Tibial nerve (tissue), 4 donors: ENCODE results near the gene MPZ. TPM values are rescaled to one million over a fixed set of nuclear protein-coding genes. Genes with fewer than 3 reads are reported as not detected.

Source experiments
- DNase-seq, 2 donors: peaks; one replicate each; pipeline ENCODE4 v3.0.0-alpha.2; 2019; ENCODE audit warnings: low spot score in 2 of 2
- H3K27ac ChIP-seq, 4 donors: fragments of 200-600 bp; sonication (generic) in 3 of 4; one replicate each; pipeline ENCODE4 v1.5.1; 2017 to 2019; ENCODE audit warnings: mild to moderate bottlenecking in 1 of 4
- H3K27me3 ChIP-seq, 2 donors: fragments of 200-600 bp; sonication (generic) in 1 of 2; one replicate each; pipeline versions ENCODE4 v1.5.1 to v1.6.0; 2017 to 2019
- H3K36me3 ChIP-seq, 3 donors: fragments of 200-600 bp; sonication (generic); one replicate each; pipeline ENCODE4 v1.5.1; 2018 to 2019
- H3K4me1 ChIP-seq, 4 donors: fragments of 200-600 bp; sonication (generic) in 3 of 4; one replicate each; pipeline ENCODE4 v1.5.1; 2017 to 2019
- H3K4me3 ChIP-seq, 4 donors: fragments of 200-600 bp; sonication (generic) in 3 of 4; one replicate each; pipeline ENCODE4 v1.5.1; 2017 to 2019; ENCODE audit warnings: mild to moderate bottlenecking in 1 of 4, moderate library complexity in 1 of 4
- H3K9me3 ChIP-seq, 4 donors: fragments of 200-600 bp; sonication (generic) in 3 of 4; one replicate each; pipeline ENCODE4 v1.5.1; 2017 to 2019
- EP300 ChIP-seq, 2 donors: sonication (generic); formaldehyde crosslinking; IDR thresholded peaks; one replicate each; pipeline ENCODE4 v1.6.1; 2017; ENCODE audit warnings: antibody characterized with exemption in 2 of 2, mild to moderate bottlenecking in 1 of 2
- POLR2A ChIP-seq, 2 donors: fragments of 450-650 bp; IDR thresholded peaks; one replicate each; pipeline ENCODE4 v1.6.1; 2017; ENCODE audit warnings: antibody characterized with exemption in 2 of 2, mild to moderate bottlenecking in 2 of 2, moderate library complexity in 2 of 2
- WGBS, 2 donors: methylation state at CpG; one replicate each; pipeline ENCODE4 v1.1.5; 2018; 5-methylcytosine and 5-hydroxymethylcytosine counted together
- total RNA-seq, 4 donors: library from RNA; depleted of rRNA; stranded (reverse); fragments of >200 nt; gene quantifications; one replicate each; pipeline ENCODE4 v1.1.0, GENCODE V29; 2016
- TF ChIP-seq, protein P1 (sequence below), 5 experiments: fragments of 200-600 bp in 3 of 5; fragments of 450-650 bp in 2 of 5; sonication (generic) in 3 of 5; IDR thresholded peaks; one replicate each; pipeline ENCODE4 v1.5.1; 2016 to 2019; ENCODE audit warnings: antibody characterized with exemption in 5 of 5, mild to moderate bottlenecking in 3 of 5, moderate library complexity in 2 of 5

Gene MPZ
- total RNA-seq, 4 donors from 2014 or later: 570 to 1,776 (median 1,657) TPM

DNA sequence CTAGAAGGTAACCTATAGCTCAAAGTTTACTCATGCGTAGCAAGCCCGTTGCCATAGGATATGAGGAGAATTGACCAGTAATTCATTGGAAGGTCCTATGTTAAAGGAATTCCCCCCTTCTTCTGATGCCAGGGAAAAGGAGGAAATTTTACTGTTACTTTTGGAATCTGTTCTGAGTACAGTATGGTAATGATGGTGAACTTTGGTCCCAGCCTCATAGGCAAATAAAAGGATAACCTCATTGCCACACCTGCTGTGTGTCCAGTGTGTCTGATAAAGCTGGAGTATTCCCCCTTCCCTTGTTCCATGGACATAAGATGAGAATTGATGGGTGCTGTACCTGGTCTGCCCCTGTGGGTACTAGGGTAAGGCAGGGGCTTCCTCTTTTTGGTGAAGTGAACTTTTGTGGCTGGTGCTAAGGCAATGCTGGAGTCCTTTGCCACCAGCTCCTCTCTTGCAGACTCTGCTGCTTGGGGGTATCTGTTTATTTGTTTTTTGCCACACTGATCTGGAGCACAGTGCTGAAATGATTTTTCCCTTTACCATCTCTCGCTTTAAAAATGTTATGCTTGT lies 22.2 kb downstream of the MPZ start:
- TF ChIP-seq, protein P1, sequence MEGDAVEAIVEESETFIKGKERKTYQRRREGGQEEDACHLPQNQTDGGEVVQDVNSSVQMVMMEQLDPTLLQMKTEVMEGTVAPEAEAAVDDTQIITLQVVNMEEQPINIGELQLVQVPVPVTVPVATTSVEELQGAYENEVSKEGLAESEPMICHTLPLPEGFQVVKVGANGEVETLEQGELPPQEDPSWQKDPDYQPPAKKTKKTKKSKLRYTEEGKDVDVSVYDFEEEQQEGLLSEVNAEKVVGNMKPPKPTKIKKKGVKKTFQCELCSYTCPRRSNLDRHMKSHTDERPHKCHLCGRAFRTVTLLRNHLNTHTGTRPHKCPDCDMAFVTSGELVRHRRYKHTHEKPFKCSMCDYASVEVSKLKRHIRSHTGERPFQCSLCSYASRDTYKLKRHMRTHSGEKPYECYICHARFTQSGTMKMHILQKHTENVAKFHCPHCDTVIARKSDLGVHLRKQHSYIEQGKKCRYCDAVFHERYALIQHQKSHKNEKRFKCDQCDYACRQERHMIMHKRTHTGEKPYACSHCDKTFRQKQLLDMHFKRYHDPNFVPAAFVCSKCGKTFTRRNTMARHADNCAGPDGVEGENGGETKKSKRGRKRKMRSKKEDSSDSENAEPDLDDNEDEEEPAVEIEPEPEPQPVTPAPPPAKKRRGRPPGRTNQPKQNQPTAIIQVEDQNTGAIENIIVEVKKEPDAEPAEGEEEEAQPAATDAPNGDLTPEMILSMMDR (IDR thresholded peaks at IDR 0.05): no peak
- no peak for TF ChIP-seq EP300 (IDR thresholded peaks at IDR 0.05)
- no peak for TF ChIP-seq POLR2A (IDR thresholded peaks at IDR 0.05)
- H3K27me3 ChIP-seq: no peaks in the 10 kb centered on the region
- peaks cover 0 to 20% (median 0%) of the 10 kb centered on the region in 3 donors for H3K36me3 ChIP-seq
- H3K4me3 ChIP-seq: no peak overlapping the region
- WGBS, 2 donors: 82 to 95% methylated on average over 3 of the region's 3 CpGs
- DNase-seq: no peak
- H3K27ac ChIP-seq: no peak overlapping the region
- no peaks in the 10 kb centered on the region for H3K9me3 ChIP-seq
- H3K4me1 ChIP-seq: no peaks in the 10 kb centered on the region

DNA sequence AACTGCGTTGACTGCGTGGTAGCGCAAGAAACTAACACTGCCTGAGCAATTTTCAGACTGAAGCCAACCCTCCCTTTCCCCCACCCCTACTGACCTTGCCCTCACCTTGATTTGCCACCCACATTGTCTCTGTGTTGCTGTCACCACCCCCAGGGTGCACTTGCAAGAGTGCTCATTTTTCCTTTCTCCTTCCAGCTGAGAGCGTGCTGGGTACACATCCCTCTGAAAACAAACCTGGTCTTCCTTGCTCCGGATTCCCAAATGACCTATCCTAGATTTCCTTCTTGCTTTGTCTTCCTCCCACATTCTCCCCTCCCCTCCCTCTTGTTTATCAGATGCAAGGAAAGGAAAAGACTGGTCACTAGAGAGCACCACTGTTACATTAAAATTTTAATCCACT lies 24.2 kb downstream of the MPZ start:
- no peak overlapping the region for H3K4me3 ChIP-seq
- H3K9me3 ChIP-seq: no peaks in the 10 kb centered on the region
- 30 to 41% methylated on average over 5 of the region's 5 CpGs for WGBS, 2 donors
- no peaks in the 10 kb centered on the region for H3K4me1 ChIP-seq
- TF ChIP-seq, protein P1 (IDR thresholded peaks at IDR 0.05): no peak
- no peak for TF ChIP-seq EP300 (IDR thresholded peaks at IDR 0.05)
- TF ChIP-seq POLR2A (IDR thresholded peaks at IDR 0.05): no peak
- no peak overlapping the region for H3K27ac ChIP-seq
- H3K36me3 ChIP-seq: peaks cover 0 to 15% (median 0%) of the 10 kb centered on the region in 3 donors
- H3K27me3 ChIP-seq: no peaks in the 10 kb centered on the region
- no peak for DNase-seq

DNA sequence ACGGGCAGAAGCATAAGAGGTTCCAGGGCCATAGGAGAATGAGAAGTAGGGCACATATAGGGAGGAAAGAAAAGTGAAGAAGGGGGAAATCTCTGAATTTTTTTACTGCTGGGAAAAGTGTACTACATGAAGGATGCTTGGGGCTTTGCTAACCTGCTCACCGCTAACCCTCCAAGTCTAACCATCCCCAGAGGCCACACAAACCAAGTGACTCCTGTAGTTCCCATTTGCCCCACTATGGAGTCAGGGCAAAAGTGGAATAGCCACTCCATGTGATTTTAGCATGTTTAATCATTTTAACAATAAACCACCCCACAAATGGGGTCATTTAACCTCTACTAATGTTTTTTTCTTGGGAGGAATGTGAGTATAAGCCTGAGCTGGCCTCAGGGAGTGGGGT lies 24.7 kb downstream of the MPZ start:
- 87 to 89% methylated on average over 2 of the region's 2 CpGs for WGBS, 2 donors
- H3K9me3 ChIP-seq: no peaks in the 10 kb centered on the region
- H3K4me1 ChIP-seq: no peaks in the 10 kb centered on the region
- no peak overlapping the region for H3K4me3 ChIP-seq
- peaks cover 0 to 15% (median 0%) of the 10 kb centered on the region in 3 donors for H3K36me3 ChIP-seq
- H3K27me3 ChIP-seq: no peaks in the 10 kb centered on the region
- TF ChIP-seq EP300 (IDR thresholded peaks at IDR 0.05) (no peak), POLR2A (IDR thresholded peaks at IDR 0.05) (no peak)
- TF ChIP-seq, protein P1 (IDR thresholded peaks at IDR 0.05): no peak
- H3K27ac ChIP-seq: no peak overlapping the region
- DNase-seq: no peak

DNA sequence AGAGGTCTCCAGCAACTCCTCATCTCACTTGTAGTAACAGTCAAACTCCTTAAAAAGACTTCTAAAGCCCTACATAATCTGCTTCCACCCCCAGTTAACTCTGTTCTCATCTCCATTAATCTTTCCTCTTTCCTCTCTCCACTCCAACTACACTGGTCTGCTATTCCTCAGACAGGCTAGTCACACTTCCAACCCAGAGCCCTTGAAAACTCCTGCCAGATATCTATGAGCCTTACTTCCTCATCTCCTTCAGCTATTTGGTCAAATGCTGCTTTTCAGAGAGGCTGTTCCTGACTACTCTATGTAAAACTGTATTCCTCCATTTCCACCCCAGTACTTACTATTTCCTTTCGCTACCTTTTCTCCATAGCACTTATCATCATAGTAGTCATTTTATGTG lies 26.8 kb downstream of the MPZ start:
- H3K27ac ChIP-seq: no peak overlapping the region
- 98 to 100% methylated on average over 1 of the region's 1 CpG for WGBS, 2 donors
- no peaks in the 10 kb centered on the region for H3K4me1 ChIP-seq
- no peak for DNase-seq
- no peak for TF ChIP-seq EP300 (IDR thresholded peaks at IDR 0.05)
- TF ChIP-seq, protein P1 (IDR thresholded peaks at IDR 0.05): no peak
- TF ChIP-seq POLR2A (IDR thresholded peaks at IDR 0.05): no peak
- H3K27me3 ChIP-seq: no peaks in the 10 kb centered on the region
- no peaks in the 10 kb centered on the region for H3K9me3 ChIP-seq
- H3K4me3 ChIP-seq: no peak overlapping the region
- H3K36me3 ChIP-seq: peaks cover 0 to 32% (median 0%) of the 10 kb centered on the region in 3 donors

DNA sequence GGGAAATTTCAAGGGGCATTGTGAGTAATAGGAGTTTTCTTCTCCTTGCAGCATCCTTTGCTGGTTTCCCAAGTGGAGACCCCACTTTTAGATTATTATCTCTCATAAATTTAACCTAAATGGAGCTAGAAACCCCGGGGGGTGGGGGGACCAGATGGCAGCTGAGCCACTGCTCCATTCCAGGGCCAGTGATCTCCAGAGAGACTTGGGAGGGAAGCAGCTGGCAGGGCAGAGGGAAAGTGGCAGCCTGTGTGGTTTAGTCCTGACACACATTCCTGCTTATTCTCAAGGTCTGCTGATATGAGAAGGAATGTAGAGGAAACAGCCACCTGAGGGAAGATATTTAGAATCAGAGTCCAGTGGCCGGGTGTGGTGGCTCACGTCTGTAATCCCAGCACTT lies 34.9 kb downstream of the MPZ start:
- WGBS, 2 donors: 64 to 75% methylated on average over 3 of the region's 3 CpGs
- Histone ChIP-seq H3K9me3 (no peaks in the 10 kb centered on the region), H3K36me3 (peaks cover 0 to 14% (median 0%) of the 10 kb centered on the region in 3 donors), H3K27ac (no peak overlapping the region), H3K4me1 (no peaks in the 10 kb centered on the region), H3K4me3 (no peak overlapping the region), H3K27me3 (no peaks in the 10 kb centered on the region)
- no peak for DNase-seq
- TF ChIP-seq EP300 (IDR thresholded peaks at IDR 0.05) (no peak), POLR2A (IDR thresholded peaks at IDR 0.05) (no peak)
- TF ChIP-seq, protein P1 (IDR thresholded peaks at IDR 0.05): no peak
